ENCODE results near the gene ZNF768. TPM values are rescaled to one million over a fixed set of nuclear protein-coding genes. Genes with fewer than 3 reads are reported as not detected.

ZNF768 gene
- total RNA-seq, 1 donor from 2014 or later, result 15.5 TPM

DNA sequence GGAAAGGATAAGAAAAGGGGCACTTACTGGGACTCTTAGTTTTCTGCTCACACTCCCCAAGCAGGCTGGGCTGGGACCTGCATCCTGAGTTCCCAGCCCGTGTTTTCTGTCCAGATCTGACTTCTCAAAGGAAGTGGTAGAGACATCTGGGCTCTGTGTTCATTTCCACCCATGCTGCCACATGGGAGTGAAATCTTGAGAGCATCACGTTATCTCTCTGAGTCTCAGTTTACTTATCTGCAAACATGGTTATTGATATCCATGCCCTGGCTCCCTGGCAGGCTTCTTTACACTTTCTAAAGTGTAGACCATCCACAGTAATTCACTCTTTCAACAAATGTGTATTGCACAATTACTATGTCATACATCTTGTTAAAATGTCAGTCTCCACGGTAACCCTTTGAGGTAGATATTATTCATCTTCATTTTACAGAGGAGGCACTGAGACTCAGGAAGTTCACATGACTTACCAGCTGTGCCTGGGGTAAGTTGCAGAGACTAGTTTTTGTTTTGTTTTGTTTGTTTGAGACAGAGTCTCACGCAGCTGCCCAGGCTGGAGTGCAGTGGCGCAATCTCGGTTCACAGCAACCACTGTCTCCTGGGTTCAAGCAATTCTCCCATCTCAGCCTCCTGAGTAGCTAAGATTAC, 41.7 kb upstream of the ZNF768 start:
- Histone ChIP-seq H2AFZ (replicated peaks) (no peak overlapping the region), H3F3A (ENCODE audit: low read depth) (peaks cover 29% of the 10 kb centered on the region), H3K4me3 (no peak overlapping the region), H3K36me3 (no peaks in the 10 kb centered on the region), H3K4me2 (no peak overlapping the region), H3K4me1 (peaks cover 10% of the 10 kb centered on the region), H3K9ac (no peak overlapping the region), H4K20me1 (ENCODE audit: low read depth) (peaks cover 2% of the 10 kb centered on the region), H3K79me2 (ENCODE audit: low read depth) (no peaks in the 10 kb centered on the region), H3K27ac (no peak overlapping the region), H3K9me3 (ENCODE audit: low read depth) (no peaks in the 10 kb centered on the region), H3K27me3 (no peaks in the 10 kb centered on the region)
- Mint-ChIP-seq H3K36me3 (no peaks in the 10 kb centered on the region), H3K27me3 (ENCODE audit: insufficient read depth, low read depth) (peaks cover 9% of the 10 kb centered on the region), H3K4me1 (peaks cover 12% of the 10 kb centered on the region), H3K27ac (no peak overlapping the region), H3K4me3 (no peak overlapping the region), H3K9me3 (no peaks in the 10 kb centered on the region)
- DNase-seq (ENCODE audit: low spot score), result no peak
- no peak for TF ChIP-seq EZH2phosphoT487 (IDR thresholded peaks at IDR 0.05)
- TF ChIP-seq EZH2 (IDR thresholded peaks at IDR 0.05), result no peak
- TF ChIP-seq, protein P1, sequence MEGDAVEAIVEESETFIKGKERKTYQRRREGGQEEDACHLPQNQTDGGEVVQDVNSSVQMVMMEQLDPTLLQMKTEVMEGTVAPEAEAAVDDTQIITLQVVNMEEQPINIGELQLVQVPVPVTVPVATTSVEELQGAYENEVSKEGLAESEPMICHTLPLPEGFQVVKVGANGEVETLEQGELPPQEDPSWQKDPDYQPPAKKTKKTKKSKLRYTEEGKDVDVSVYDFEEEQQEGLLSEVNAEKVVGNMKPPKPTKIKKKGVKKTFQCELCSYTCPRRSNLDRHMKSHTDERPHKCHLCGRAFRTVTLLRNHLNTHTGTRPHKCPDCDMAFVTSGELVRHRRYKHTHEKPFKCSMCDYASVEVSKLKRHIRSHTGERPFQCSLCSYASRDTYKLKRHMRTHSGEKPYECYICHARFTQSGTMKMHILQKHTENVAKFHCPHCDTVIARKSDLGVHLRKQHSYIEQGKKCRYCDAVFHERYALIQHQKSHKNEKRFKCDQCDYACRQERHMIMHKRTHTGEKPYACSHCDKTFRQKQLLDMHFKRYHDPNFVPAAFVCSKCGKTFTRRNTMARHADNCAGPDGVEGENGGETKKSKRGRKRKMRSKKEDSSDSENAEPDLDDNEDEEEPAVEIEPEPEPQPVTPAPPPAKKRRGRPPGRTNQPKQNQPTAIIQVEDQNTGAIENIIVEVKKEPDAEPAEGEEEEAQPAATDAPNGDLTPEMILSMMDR (IDR thresholded peaks at IDR 0.05), result no peak

DNA sequence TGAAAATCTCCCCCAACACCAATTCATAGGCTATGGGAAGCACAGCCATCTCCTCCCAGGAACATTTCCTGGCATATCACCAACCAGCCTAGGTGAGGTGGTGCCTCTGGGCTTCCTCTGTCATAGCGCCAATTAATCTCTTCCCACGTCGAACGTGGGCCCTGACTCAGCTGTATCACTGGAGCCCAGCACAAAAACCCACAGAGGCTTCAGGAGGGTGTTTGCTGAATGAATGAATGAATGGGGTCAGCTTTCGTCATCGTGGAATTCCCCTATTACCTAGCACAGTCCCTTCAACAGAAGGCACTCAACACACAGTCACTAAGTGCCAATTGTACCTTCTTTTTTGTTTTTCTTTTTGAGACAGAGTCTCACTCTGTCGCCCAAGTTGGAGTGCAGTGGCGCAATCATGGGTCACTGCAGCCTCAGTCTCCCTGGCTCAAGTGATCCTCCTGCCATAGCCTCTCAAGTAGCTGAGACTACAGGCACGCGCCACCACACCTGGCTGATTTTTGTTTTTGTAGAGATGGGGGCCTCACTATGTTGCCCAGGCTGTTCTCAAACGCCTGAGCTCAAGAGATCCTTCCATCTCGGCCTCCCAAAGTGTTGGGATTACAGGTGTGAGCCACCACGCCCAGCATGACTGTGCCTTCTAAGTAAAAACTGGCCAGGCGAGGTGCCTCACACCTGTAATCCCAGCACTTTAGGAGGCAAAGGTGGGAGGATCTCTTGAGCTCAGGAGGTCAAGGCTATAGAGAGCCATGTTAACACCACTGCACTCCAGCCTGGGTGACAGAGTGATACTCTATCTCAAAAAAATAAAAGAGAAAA, 41.0 kb upstream of the ZNF768 start:
- Mint-ChIP-seq H3K27ac (no peak overlapping the region), H3K9me3 (no peaks in the 10 kb centered on the region), H3K4me1 (peaks cover 11% of the 10 kb centered on the region), H3K36me3 (no peaks in the 10 kb centered on the region), H3K27me3 (ENCODE audit: insufficient read depth, low read depth) (peaks cover 11% of the 10 kb centered on the region), H3K4me3 (no peak overlapping the region)
- Histone ChIP-seq H3K79me2 (ENCODE audit: low read depth) (no peaks in the 10 kb centered on the region), H3K27me3 (no peaks in the 10 kb centered on the region), H3K4me1 (peaks cover 7% of the 10 kb centered on the region), H3K4me2 (no peak overlapping the region), H3K36me3 (no peaks in the 10 kb centered on the region), H3K27ac (no peak overlapping the region), H3K9me3 (ENCODE audit: low read depth) (no peaks in the 10 kb centered on the region), H4K20me1 (ENCODE audit: low read depth) (no peaks in the 10 kb centered on the region), H3K4me3 (no peak overlapping the region), H3F3A (ENCODE audit: low read depth) (peaks cover 21% of the 10 kb centered on the region), H3K9ac (no peak overlapping the region), H2AFZ (replicated peaks) (no peak overlapping the region)
- no peak for DNase-seq (ENCODE audit: low spot score)
- TF ChIP-seq EZH2phosphoT487 (IDR thresholded peaks at IDR 0.05) (no peak), EZH2 (IDR thresholded peaks at IDR 0.05) (no peak)
- TF ChIP-seq, protein P1 (IDR thresholded peaks at IDR 0.05), result no peak

DNA sequence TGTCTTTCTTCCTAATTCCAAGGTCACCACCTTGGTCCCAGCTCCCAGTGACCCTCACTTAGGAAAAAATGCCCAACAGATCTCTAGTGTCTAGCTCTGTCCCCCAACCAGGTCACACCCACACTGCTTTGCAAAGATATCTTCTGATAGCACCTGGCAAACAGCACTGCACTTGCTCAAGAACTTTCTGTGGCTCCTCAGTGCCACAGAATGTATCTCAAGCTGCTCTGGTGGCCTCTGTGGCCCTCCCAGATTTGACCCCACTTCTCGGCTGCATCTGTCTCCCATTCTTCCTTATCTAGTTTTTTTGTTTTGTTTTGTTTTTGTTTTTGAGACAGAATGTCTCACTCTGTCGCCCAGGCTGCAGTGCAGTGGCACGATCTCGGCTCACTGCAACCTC, 40.2 kb upstream of the ZNF768 start:
- Histone ChIP-seq H3K36me3 (no peaks in the 10 kb centered on the region), H3K9me3 (ENCODE audit: low read depth) (no peaks in the 10 kb centered on the region), H3K4me3 (no peak overlapping the region), H3K27me3 (peaks cover 5% of the 10 kb centered on the region), H3K79me2 (ENCODE audit: low read depth) (no peaks in the 10 kb centered on the region), H3F3A (ENCODE audit: low read depth) (peaks cover 15% of the 10 kb centered on the region), H3K4me2 (no peak overlapping the region), H3K9ac (no peak overlapping the region), H3K4me1 (peaks cover 5% of the 10 kb centered on the region), H3K27ac (no peak overlapping the region), H2AFZ (replicated peaks) (no peak overlapping the region), H4K20me1 (ENCODE audit: low read depth) (no peaks in the 10 kb centered on the region)
- Mint-ChIP-seq H3K27me3 (ENCODE audit: insufficient read depth, low read depth) (peaks cover 11% of the 10 kb centered on the region), H3K36me3 (no peaks in the 10 kb centered on the region), H3K27ac (peak overlapping the region; percentile 33), H3K9me3 (no peaks in the 10 kb centered on the region), H3K4me3 (no peak overlapping the region), H3K4me1 (peaks cover 7% of the 10 kb centered on the region)
- TF ChIP-seq EZH2 (IDR thresholded peaks at IDR 0.05) (no peak), EZH2phosphoT487 (IDR thresholded peaks at IDR 0.05) (no peak)
- TF ChIP-seq, protein P1 (IDR thresholded peaks at IDR 0.05), result no peak
- no peak for DNase-seq (ENCODE audit: low spot score)

Measured in neural progenitor cell (in vitro differentiated cells).